Gastrocnemius medialis (tissue), 4 donors: Measurements from ENCODE around the gene DDX41. TPM values are rescaled to one million over a fixed set of nuclear protein-coding genes. Genes with fewer than 3 reads are reported as not detected.

Source experiments
- ATAC-seq, 2 donors: fragments of 150-250 bp; one replicate each; pipeline ENCODE4 v1.9.1; 2016
- DNase-seq, 2 donors: peaks; one replicate each; pipeline ENCODE4 v3.0.0-alpha.2; 2019
- H3K27ac ChIP-seq, 4 donors: fragments of 200-600 bp; sonication (generic); 1 replicate in 1 of 4; 2 replicates in 3 of 4; pipeline ENCODE4 v1.5.1; 2016 to 2018; ENCODE audit warnings: mild to moderate bottlenecking in 2 of 4, moderate library complexity in 1 of 4
- H3K27me3 ChIP-seq, 3 donors: fragments of 200-600 bp; sonication (generic) in 2 of 3; 1 replicate in 1 of 3; 2 replicates in 2 of 3; pipeline versions ENCODE4 v1.5.1 to v1.6.0; 2016 to 2019; ENCODE audit warnings: mild to moderate bottlenecking in 1 of 3, moderate library complexity in 1 of 3
- H3K36me3 ChIP-seq, 2 donors: fragments of 200-600 bp; sonication (generic) in 1 of 2; one replicate each; pipeline ENCODE4 v1.5.1; 2017 to 2018
- H3K4me1 ChIP-seq, 2 donors: fragments of 200-600 bp; sonication (generic) in 1 of 2; one replicate each; pipeline ENCODE4 v1.5.1; 2016 to 2017; ENCODE audit warnings: mild to moderate bottlenecking in 2 of 2
- H3K4me3 ChIP-seq, 4 donors: fragments of 200-600 bp; sonication (generic) in 3 of 4; 1 replicate in 1 of 4; 2 replicates in 3 of 4; pipeline ENCODE4 v1.5.1; 2016 to 2019; ENCODE audit warnings: mild to moderate bottlenecking in 2 of 4
- H3K9me3 ChIP-seq, 3 donors: fragments of 200-600 bp; sonication (generic) in 2 of 3; 1 replicate in 1 of 3; 2 replicates in 2 of 3; pipeline ENCODE4 v1.5.1; 2016 to 2019
- CTCF ChIP-seq, 5 experiments: fragments of 450-650 bp in 3 of 5; fragments of 200-600 bp in 2 of 5; sonication (generic) in 2 of 5; IDR thresholded peaks in 4 of 5; conservative IDR thresholded peaks in 1 of 5; 1 replicate in 4 of 5; 2 replicates in 1 of 5; pipeline ENCODE4 v1.5.1; 2016 to 2019; ENCODE audit warnings: antibody characterized with exemption in 5 of 5, mild to moderate bottlenecking in 3 of 5, moderate library complexity in 3 of 5
- POLR2A ChIP-seq, 2 donors: fragments of 450-650 bp; IDR thresholded peaks; one replicate each; pipeline ENCODE4 v1.6.1; 2017; ENCODE audit warnings: antibody characterized with exemption in 2 of 2, mild to moderate bottlenecking in 2 of 2, moderate library complexity in 2 of 2
- in situ Hi-C, 4 donors: fragments of 200-750 bp; cut with MboI; loops; one replicate each; pipeline versions ENCODE4 v1.15.0 to v1.8.0; 2017; ENCODE audit warnings: low sequenced_read_pairs in 4 of 4
- intact Hi-C: fragments of 100-400 bp; cut with DNase I; formaldehyde crosslinking; loops from one replicate; pipeline ENCODE4 v1.15.1; 2023; ENCODE audit warnings: low total_unique reads
- total RNA-seq, 4 donors: library from RNA; depleted of rRNA; stranded (reverse); fragments of >200 nt; gene quantifications; one replicate each; pipeline versions ENCODE4 v1.1.0 to v1.2.3, GENCODE V29; 2016

The DDX41 gene
- total RNA-seq, 4 donors from 2014 or later, result 47.1 to 105 (median 62.3) TPM

- ATAC-seq, result peak; percentile 45 to 70
- H3K9me3 ChIP-seq, result no peaks in the 10 kb centered on the region
- H3K27ac ChIP-seq, result peak overlapping the region; percentile 80 to 84 (median 82)
- no peak for TF ChIP-seq CTCF (IDR thresholded peaks at IDR 0.05 in 4 of 5, conservative IDR thresholded peaks at IDR 0.05 in 1 of 5)
- no peak for TF ChIP-seq POLR2A (IDR thresholded peaks at IDR 0.05)
- intact Hi-C loops, result no loop called here
- no peak overlapping the region for H3K4me3 ChIP-seq
- peak in 1 of 2 donors; percentile 82 for DNase-seq
- in situ Hi-C loops, result no loop called here
- no peaks in the 10 kb centered on the region for H3K27me3 ChIP-seq
- H3K36me3 ChIP-seq, result peaks cover 0 to 30% of the 10 kb centered on the region in 2 donors
- peaks cover 36 to 53% of the 10 kb centered on the region in 2 donors for H3K4me1 ChIP-seq
Observed at GRCh38 chr5:177483994-177484901, 32.5 kb downstream of the DDX41 start.

GRCh38 chr5:177483042-177483441 lies 33.7 kb downstream of the DDX41 start:
- TF ChIP-seq CTCF (IDR thresholded peaks at IDR 0.05 in 4 of 5, conservative IDR thresholded peaks at IDR 0.05 in 1 of 5), result no peak
- TF ChIP-seq POLR2A (IDR thresholded peaks at IDR 0.05), result no peak
- ATAC-seq, result no peak
- intact Hi-C loops (no loop called here), in situ Hi-C loops (no loop called here)
- H3K27ac ChIP-seq, result peak overlapping the region; percentile 80 to 84 (median 82)
- H3K4me1 ChIP-seq, result peaks cover 48 to 65% of the 10 kb centered on the region in 2 donors
- DNase-seq, result no peak
- H3K27me3 ChIP-seq, result no peaks in the 10 kb centered on the region
- no peaks in the 10 kb centered on the region for H3K9me3 ChIP-seq
- H3K4me3 ChIP-seq, result no peak overlapping the region
- H3K36me3 ChIP-seq, result peaks cover 0 to 19% of the 10 kb centered on the region in 2 donors

GRCh38 chr5:177482359-177482795 lies 34.4 kb downstream of the DDX41 start:
- Histone ChIP-seq H3K36me3 (peaks cover 0 to 12% of the 10 kb centered on the region in 2 donors), H3K4me1 (peaks cover 49 to 70% of the 10 kb centered on the region in 2 donors), H3K27me3 (no peaks in the 10 kb centered on the region), H3K9me3 (no peaks in the 10 kb centered on the region), H3K27ac (peak overlapping the region in 3 of 4 donors; percentile 81 to 96 (median 83)), H3K4me3 (no peak overlapping the region)
- TF ChIP-seq POLR2A (IDR thresholded peaks at IDR 0.05) (no peak), CTCF (IDR thresholded peaks at IDR 0.05 in 4 of 5, conservative IDR thresholded peaks at IDR 0.05 in 1 of 5) (no peak)
- in situ Hi-C loops (no loop called here), intact Hi-C loops (no loop called here)
- DNase-seq, result no peak
- no peak for ATAC-seq

GRCh38 chr5:177479774-177480173 lies 37.0 kb downstream of the DDX41 start:
- no peak for TF ChIP-seq CTCF (IDR thresholded peaks at IDR 0.05 in 4 of 5, conservative IDR thresholded peaks at IDR 0.05 in 1 of 5)
- TF ChIP-seq POLR2A (IDR thresholded peaks at IDR 0.05), result no peak
- peaks cover 0 to 7% of the 10 kb centered on the region in 2 donors for H3K36me3 ChIP-seq
- H3K4me1 ChIP-seq, result peaks cover 34 to 58% of the 10 kb centered on the region in 2 donors
- intact Hi-C loops, result loop anchor here (1.0 to 2.0 kb wide), 2 partner anchors 18 to 23 kb away; partner anchors contain the start of gene PDLIM7
- H3K9me3 ChIP-seq, result no peaks in the 10 kb centered on the region
- DNase-seq (no peak), ATAC-seq (peak in 1 of 2 donors; percentile 21)
- no peak overlapping the region for H3K4me3 ChIP-seq
- H3K27ac ChIP-seq, result peak overlapping the region; percentile 81 to 96 (median 87)
- in situ Hi-C loops, result no loop called here
- H3K27me3 ChIP-seq, result no peaks in the 10 kb centered on the region
